Measurements from ENCODE around the gene GPC6.
"Not testable (repeated sequence)": the region's sequence is repeated elsewhere in the genome, so short reads cannot be mapped to it uniquely, and the experiment has no call there.

Gene GPC6

GRCh38 chr13:93270769-93271742 is 44.4 kb downstream of the GPC6 start:
- DNase-seq = no peak

- no peak for DNase-seq
Measured at GRCh38 chr13:93279982-93280381, 53.4 kb downstream of the GPC6 start.

- no peak for DNase-seq
Measured at GRCh38 chr13:93280688-93281087, 54.1 kb downstream of the GPC6 start.

DNA sequence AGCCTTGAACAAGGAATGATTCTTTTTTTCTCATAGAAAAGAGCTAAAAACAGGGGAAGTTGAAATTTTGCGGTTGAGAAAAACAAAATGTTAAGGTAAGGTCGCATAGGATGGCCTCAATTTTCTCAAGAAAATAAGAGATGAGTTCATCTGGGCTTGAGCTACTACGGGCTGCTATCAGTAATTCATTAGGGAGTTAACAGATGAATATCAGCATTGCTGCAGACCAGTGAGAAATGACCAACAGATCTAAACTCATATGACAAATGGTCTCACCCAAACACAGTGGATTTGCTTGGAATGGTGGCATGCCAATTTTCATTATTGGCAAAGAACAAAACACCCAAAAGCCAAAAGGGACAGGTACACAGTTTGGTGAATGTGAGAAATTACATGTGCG is 56.6 kb downstream of the GPC6 start:
- no peak for DNase-seq

- no peak for DNase-seq
Measured at GRCh38 chr13:93284064-93284463, 57.5 kb downstream of the GPC6 start.

- DNase-seq = no peak
Measured at GRCh38 chr13:93286047-93286446, 59.4 kb downstream of the GPC6 start.

GRCh38 chr13:93289053-93289452 is 62.4 kb downstream of the GPC6 start:
- DNase-seq = no peak

GRCh38 chr13:93289842-93290241 is 63.2 kb downstream of the GPC6 start:
- DNase-seq = no peak

DNA sequence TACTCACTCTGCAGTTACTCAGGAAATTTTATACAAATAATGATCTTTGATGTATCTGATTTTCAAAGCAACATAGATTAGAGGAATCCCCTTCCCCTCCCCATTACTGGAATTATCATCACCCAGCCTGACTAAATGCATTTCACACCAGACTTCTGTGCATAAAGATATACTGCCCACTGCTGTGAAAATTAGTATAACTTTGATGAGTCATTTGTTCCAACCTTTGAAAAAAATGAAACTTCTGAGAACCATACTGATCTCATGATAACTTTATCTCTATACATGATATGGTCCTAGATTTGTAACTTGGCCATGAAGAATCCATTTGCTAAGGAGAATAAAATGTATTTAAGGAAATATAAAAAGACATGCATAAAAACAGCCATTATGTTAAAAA is 63.9 kb downstream of the GPC6 start:
- DNase-seq = no peak

- no peak for DNase-seq
Measured at GRCh38 chr13:93292366-93292765, 65.8 kb downstream of the GPC6 start.

- no peak for DNase-seq
Measured at GRCh38 chr13:93293710-93294109, 67.1 kb downstream of the GPC6 start.

DNA sequence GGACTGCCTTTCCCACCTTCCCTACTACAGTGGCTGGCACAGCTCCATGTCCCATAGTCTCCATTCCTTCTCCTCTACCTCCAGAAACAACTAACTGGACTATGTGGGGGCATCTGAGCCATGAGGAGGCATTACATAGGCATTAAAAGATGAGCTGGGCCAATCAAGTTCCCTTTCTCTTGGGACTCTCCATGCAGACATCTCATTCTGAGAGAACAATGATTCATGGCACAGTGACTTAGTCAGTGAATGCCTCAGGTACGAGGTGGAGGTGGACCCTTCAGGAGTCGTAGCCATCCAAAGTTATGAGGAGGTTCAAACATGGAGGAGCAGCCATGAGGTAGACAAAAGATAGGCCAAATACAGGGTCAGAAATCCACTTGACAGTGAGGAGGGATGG is 70.0 kb downstream of the GPC6 start:
- DNase-seq = no peak

DNA sequence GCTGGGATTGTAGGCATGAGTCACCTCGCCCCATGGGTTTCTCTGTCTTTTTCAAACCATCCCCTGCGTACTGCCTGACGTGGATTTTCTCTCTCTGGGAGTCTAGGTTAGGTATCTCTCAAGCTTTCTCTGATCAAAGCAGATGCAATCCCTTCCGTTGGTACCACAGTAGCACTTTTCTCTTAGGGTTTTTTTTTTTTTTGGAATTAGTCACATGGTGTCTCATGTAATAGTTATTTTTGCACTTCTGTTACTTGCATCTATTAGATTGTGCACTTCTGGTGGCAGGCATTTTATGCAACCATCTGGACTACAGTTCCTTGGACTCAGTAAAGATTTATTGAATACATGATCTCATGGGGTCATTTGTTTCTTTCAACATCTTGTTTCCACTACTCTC is 72.1 kb downstream of the GPC6 start:
- DNase-seq = no peak

- DNase-seq = no peak
Measured at GRCh38 chr13:93304134-93304533, 77.5 kb downstream of the GPC6 start.

- no peak for DNase-seq
Measured at GRCh38 chr13:93304868-93305613, 78.4 kb downstream of the GPC6 start.

DNA sequence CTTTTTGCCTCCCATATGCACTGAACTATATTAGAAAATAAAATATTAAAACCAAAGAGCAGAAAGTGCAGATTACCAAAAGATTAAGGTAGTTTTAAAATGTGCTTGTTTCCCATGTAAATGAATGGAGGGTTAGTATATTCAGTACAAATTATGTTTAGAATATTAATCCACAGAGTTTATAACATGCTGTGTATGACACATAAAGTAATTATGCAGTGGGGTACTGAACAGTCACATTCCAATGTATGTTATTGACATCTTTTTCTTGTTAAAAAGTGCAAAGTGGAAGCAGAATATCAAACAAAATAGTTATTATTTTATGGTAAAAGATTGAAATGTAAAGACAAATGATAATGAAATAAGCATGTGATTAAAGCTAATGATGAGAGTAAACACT is 79.3 kb downstream of the GPC6 start:
- no peak for DNase-seq

DNA sequence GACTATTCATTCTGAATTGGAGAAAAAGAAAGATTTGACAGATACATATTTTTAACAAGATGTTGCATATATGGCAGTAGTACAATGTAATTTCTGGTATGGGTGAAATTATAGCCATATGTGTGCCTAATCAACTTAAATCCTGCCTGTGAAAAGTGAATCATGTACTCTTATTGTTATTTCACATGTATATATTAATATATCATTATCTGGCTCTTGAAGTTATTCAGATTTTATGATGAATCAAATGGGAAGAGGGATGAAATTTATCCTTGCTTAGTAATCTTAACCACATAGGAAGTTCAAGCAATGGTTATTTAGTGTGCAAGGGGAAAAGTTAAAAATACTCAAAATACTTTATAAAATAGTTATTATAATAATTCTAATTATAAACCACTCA is 80.5 kb downstream of the GPC6 start:
- DNase-seq = no peak

GRCh38 chr13:93307651-93308050 is 81.0 kb downstream of the GPC6 start:
- DNase-seq = no peak

DNA sequence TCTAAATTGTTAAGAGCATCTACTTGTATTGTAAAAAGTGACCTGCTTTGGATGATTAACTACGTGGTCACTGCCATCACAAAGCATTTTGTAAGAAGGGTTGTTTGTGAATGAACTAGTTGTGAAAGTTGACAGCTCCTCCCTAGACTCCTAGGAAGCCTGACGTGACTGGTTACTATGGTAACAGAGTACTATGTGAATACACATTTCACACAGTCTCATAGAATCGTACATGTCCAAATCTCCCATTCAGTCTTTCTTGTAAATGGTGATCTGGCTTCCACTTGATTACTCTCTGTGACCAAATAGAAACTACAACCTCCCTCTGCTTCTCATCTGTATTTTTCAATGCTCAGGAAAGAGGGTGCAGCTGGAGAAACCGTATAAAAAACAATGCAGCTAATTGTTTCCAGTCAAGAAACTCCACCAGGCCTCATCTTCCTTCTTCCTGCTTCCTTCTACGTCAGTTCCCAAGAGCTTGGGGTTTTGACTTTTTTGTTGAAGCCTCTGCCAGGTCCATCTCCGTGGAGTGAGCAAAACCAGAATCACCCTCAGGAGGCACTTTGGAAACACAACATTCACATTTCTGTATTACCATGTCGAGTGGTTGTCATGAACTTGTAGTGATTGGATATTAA is 83.4 kb downstream of the GPC6 start:
- DNase-seq = no peak

- DNase-seq = no peak
Measured at GRCh38 chr13:93316841-93317240, 90.2 kb downstream of the GPC6 start.

GRCh38 chr13:93318534-93319254 is 92.1 kb downstream of the GPC6 start:
- DNase-seq = peak; percentile 3

GRCh38 chr13:93320942-93321341 is 94.3 kb downstream of the GPC6 start:
- DNase-seq = no peak

DNA sequence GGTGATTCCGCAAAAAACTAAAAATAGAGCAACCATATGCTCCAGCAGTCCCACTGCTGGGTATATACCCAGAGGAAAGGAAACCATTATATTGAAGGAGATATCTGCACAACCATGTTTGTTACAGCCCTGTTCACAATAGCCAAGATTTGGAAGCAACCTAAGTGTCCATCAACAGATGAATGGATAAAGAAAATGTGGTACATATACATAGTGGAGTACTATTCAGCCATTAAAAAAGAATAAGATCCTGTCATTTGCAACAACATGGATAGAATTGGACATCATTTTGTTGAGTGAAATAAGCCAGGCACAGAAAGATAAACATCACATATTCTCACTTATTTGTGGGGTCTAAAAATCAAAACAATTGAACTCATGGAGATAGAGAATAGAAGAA is 97.3 kb downstream of the GPC6 start:
- not testable (repeated sequence) for DNase-seq

Data from CD4-positive, alpha-beta T cell treated with Interferon gamma for 1 hour (primary cell).